Hair follicular keratinocyte (primary cell): ENCODE data around the gene SDR42E2. TPM values are rescaled to one million over a fixed set of nuclear protein-coding genes. Genes with fewer than 3 reads are reported as not detected.

ENCODE experiments used
- total RNA-seq: library from RNA; depleted of rRNA; stranded (reverse); fragments of >200 nt; gene quantifications from 2 replicates; pipeline ENCODE4 v1.2.3, GENCODE V29; 2015

Gene SDR42E2
- total RNA-seq, result not detected in 2 replicates

GRCh38 chr16:22161999-22162655 is at the start of gene SDR42E2:
Gene SDR42E2, plus strand, starts transcription at chr16:22162506. Its CDS starts 3,077 bp downstream, at chr16:22165583.

GRCh38 chr16:22206013-22206841 is 43.9 kb downstream of the SDR42E2 start, which contains the start of gene EEF2K:
Gene EEF2K, plus strand, starts transcription at chr16:22206278. Its CDS starts 19,452 bp downstream, at chr16:22225730.

Other genes starting within 250 kb of the SDR42E2 start
- 146 and 181 TPM in 2 replicates for gene UQCRC2, start 209.1 kb upstream of the SDR42E2 start, total RNA-seq
- gene PDZD9, start 161.4 kb upstream of the SDR42E2 start, total RNA-seq, result not detected in 2 replicates
- 16.0 and 19.6 TPM in 2 replicates for gene MOSMO, start 154.4 kb upstream of the SDR42E2 start, total RNA-seq
- not detected in 2 replicates for gene VWA3A, start 70.0 kb upstream of the SDR42E2 start, total RNA-seq
- gene EEF2K, start 43.8 kb downstream of the SDR42E2 start, total RNA-seq, result 7.7 and 10.6 TPM in 2 replicates
- gene POLR3E, start 134.9 kb downstream of the SDR42E2 start, total RNA-seq, result 34.2 and 44.7 TPM in 2 replicates
- 21.8 and 25.1 TPM in 2 replicates for gene CDR2, start 212.1 kb downstream of the SDR42E2 start, total RNA-seq